GOT3 (cell line): ENCODE measurements around the gene SLC44A3.
"Not testable (repeated sequence)": the region's sequence is repeated elsewhere in the genome, so short reads cannot be mapped to it uniquely, and the experiment has no call there.

Experiments used
- DNase-seq: peaks from one replicate; lab custom pipeline; 2025; ENCODE audit warnings: mixed read lengths; lab: John Stamatoyannopoulos, UW

Gene SLC44A3

GRCh38 chr1:94935476-94935875 lies 115.3 kb downstream of the SLC44A3 start:
- DNase-seq: no peak

DNA sequence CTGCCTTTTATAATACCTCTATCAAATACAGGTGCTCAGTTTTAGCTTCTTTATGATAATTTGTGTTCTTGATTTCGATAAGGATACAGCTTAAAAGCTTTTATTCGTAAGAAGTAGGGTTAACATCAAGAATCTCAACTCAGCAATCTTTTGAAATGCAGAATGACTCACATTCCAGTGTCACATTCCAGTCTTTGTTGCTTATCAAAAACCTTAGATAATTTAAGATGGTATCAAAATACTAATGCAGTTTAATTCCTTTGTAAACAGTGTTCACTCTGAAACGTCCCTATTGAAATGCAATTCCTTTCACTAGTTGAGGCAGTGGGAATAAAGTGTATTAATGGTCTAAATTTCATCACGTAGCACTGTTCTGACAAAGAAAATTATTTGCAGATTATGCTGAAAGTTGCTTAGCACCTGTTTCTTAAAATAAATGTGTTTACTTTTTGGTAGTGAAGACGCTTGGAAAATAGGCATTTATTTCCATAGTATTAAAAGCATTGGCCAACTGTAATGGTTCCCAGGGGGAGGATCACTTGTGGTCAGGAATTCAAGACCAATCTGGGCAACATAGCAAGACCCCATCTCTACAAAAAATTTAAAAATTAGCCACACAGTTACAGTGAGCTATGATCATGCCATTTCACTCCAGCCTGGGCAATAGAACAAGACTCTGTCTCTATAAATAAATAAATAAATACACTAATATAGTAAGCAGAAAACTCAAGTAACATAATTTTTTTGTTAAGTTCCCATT lies 116.9 kb downstream of the SLC44A3 start:
- DNase-seq: no peak

DNA sequence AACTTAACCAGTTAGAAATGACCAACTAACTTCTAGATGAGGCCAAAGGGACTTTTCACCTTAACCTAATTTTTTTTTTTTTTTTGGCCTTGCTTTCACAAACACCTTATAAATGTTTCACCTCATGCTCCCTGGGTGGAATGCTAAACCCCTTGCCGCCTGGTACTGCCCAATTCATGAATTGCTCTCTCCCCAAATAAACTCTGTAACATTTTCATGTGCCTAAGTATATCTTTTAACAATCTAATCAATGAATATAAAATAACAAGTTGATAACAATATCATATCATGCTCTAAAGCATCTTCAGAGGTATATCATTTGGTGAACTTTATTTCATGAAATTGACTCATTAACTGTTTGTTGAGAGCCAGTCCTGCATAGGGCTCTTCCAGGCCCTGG lies 117.7 kb downstream of the SLC44A3 start:
- no peak for DNase-seq

- no peak for DNase-seq
These were observed 120.6 kb downstream of the SLC44A3 start for GRCh38 chr1:94940738-94941137.

DNA sequence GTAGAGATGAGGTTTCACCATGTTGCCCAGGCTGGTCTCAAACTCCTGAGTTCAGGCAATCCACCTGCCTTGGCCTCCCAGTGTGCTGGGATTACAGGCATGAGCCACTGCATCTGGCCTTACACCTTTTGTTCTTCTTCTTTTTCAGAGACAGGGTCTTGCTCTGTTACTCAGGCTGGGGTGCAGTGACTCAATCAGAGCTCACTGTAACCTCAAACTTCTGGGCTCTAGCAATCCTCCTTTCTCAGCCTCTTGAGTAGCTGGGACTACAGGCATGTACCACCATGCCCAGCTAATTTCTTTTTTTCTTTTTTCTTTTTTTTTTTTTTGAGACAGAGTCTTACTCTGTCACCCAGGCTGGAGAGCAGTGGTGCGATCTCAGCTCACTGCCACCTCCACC lies 121.3 kb downstream of the SLC44A3 start:
- not testable (repeated sequence) for DNase-seq

GRCh38 chr1:94942171-94943128 lies 122.3 kb downstream of the SLC44A3 start:
- no peak for DNase-seq
